ENCODE measurements around the gene MPV17L2.

MPV17L2 gene

DNA sequence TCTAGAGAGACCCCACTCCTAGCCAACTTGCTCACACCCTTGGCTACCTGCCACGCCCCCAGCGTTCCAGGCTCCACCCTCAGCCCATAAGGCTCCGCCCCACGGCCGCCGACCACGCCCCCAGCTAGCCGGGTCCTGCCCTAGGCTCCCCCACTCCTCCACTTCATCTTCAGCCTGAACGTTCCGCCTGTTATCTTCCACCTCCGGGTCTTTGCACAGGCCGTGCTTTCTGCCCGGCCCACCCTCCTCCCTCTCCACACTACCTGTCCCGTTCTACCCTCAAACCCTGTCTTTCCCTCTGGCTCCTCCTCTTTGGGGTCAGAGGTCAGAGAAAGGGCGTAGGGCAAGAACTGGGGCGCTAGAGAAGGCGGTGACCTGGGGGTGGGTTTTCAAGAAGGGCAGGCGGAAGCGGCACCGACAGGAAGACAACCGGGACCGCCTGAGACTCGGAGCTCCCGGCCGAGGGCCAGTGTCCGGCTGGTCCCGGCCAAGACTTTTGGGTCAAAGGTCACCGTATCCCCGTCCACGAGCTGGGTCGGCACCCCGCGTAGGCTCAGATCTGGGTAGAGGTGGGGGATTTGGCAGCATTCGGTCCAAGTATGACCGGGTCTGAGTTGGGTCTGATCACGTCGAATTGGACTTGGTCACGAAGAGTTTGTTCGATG lies 31.0 kb downstream of the MPV17L2 start:
- Histone ChIP-seq H3K36me3 (no peaks in the 10 kb centered on the region), H3K9me3 (no peaks in the 10 kb centered on the region), H3K4me3 (ENCODE audit: low read depth in 1 of 2, low read length in 1 of 2) (peak overlapping the region; percentile 63 to 67), H3K27me3 (peaks cover 97% of the 10 kb centered on the region), H3K27ac (no peak overlapping the region), H3K4me1 (ENCODE audit: control insufficient read depth in 1 of 2, insufficient read depth in 1 of 2, low read depth in 1 of 2, low read length in 1 of 2) (peaks cover 11 to 17% of the 10 kb centered on the region in 2 experiments)
- TF ChIP-seq, protein P1, sequence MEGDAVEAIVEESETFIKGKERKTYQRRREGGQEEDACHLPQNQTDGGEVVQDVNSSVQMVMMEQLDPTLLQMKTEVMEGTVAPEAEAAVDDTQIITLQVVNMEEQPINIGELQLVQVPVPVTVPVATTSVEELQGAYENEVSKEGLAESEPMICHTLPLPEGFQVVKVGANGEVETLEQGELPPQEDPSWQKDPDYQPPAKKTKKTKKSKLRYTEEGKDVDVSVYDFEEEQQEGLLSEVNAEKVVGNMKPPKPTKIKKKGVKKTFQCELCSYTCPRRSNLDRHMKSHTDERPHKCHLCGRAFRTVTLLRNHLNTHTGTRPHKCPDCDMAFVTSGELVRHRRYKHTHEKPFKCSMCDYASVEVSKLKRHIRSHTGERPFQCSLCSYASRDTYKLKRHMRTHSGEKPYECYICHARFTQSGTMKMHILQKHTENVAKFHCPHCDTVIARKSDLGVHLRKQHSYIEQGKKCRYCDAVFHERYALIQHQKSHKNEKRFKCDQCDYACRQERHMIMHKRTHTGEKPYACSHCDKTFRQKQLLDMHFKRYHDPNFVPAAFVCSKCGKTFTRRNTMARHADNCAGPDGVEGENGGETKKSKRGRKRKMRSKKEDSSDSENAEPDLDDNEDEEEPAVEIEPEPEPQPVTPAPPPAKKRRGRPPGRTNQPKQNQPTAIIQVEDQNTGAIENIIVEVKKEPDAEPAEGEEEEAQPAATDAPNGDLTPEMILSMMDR (IDR thresholded peaks at IDR 0.05): no peak

DNA sequence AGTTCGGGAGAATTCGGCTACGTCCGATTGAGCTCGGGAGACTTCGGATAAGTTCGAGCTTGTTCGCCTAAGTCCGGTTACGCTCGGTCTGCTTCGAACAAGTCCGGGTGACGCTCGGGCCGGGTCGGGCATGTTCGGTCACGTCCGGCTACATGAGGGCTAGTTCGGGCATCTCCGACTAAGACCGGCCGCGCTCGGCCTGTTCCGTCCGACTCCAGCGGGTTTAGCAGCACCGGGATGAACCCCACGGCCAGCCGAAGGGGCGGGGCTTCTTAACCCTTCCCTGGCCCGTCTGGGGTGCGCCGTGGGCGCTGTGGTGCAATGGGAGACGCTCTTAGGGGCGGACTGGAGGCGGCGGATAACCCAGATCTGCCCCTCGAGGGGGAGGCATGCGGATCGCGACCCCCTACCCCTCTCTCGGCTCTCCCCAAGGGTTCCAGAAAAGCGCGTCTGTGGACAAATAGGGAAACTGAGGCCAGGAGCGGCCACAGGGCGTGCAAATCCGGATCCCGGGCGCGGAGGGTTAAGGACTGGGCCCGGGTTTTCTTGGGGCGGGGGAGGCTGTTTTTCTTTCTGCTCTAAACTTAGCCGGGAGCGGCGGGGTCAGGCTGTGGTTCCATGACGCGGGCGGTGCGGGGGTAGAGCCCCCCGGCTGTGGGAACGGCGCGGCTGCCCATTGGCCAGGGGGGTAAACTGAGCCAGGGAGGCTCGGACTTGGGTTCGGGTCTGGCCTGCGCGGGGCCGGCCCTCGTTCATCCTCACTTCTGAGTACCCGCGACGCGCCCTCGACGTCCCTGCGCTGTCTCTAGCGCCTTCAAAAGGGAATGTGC lies 31.7 kb downstream of the MPV17L2 start:
- Histone ChIP-seq H3K4me1 (ENCODE audit: control insufficient read depth in 1 of 2, insufficient read depth in 1 of 2, low read depth in 1 of 2, low read length in 1 of 2) (peaks cover 11 to 17% of the 10 kb centered on the region in 2 experiments), H3K27ac (no peak overlapping the region), H3K27me3 (peaks cover 96% of the 10 kb centered on the region), H3K4me3 (ENCODE audit: low read depth in 1 of 2, low read length in 1 of 2) (peak overlapping the region; percentile 63 to 67), H3K36me3 (no peaks in the 10 kb centered on the region), H3K9me3 (no peaks in the 10 kb centered on the region)
- TF ChIP-seq, protein P1 (IDR thresholded peaks at IDR 0.05): no peak

DNA sequence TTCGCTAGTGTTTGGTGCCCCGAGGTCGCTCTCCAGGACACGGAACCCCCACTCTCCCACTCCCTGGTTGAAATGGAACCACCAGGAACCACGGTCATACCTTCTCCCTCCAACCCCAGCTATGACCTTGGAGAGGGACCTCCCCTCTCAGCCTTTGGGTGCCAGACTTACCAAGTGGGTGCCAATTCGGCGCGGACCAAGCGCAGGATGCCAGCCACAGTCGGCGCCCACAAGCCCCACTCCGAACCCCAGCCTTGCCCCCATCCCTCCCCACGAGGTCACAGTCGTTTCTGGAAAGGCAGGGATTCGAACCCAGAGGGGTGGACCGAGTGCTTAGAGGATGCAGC lies 32.3 kb downstream of the MPV17L2 start:
- Histone ChIP-seq H3K4me3 (ENCODE audit: low read depth in 1 of 2, low read length in 1 of 2) (no peak overlapping the region), H3K4me1 (ENCODE audit: control insufficient read depth in 1 of 2, insufficient read depth in 1 of 2, low read depth in 1 of 2, low read length in 1 of 2) (peaks cover 11 to 17% of the 10 kb centered on the region in 2 experiments), H3K9me3 (no peaks in the 10 kb centered on the region), H3K27ac (no peak overlapping the region), H3K27me3 (peaks cover 96% of the 10 kb centered on the region), H3K36me3 (no peaks in the 10 kb centered on the region)
- TF ChIP-seq, protein P1 (IDR thresholded peaks at IDR 0.05): no peak

DNA sequence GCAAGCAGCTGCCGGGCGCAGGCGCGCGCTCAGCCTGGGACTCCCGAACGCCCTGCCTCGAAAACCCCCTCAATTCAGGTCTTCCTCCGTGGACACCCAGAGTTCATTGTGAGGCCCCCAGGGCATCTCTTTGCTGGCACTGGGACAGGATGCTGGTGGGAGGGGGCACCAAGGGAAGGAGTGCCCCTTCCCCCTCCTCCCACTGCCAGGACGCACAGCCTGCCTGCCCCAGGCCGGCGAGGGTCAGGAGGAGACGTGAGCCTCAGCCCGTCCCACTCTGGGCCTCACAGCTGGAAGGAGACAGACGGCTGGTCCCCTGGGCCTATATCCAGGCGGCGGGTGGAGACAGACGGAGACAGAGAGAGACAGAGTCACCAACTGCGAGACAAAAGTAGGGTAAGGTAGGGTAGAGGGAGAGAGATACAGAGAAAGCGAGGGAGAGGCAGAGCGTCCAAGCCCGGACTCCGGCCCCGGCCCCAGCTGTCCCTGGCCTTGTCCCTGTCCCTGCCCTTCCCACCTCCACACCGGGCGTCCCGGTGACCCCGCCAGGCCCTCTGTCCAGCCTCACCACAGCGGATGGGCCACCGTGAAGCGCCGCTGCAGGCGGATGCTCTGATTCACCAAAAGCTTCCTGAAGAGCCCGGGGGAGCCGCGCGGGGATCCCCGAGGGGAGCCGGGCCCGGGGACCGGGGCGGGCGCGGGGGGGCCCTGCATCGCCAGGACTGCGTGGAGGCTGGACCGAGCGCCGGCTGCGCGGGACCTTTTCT lies 32.9 kb downstream of the MPV17L2 start, which contains the start of gene PDE4C:
PDE4C (minus strand) TSS at position 737 of the 767 bp plus-strand sequence; CDS start at position 714, 23 bp downstream.
- TF ChIP-seq, protein P1 (IDR thresholded peaks at IDR 0.05): no peak
- Histone ChIP-seq H3K4me3 (ENCODE audit: low read depth in 1 of 2, low read length in 1 of 2) (no peak within 1 kb of the TSS), H3K27me3 (peaks cover 96% of the 10 kb centered on the region), H3K36me3 (no peaks in the 10 kb centered on the region), H3K27ac (no peak within 1 kb of the TSS), H3K4me1 (ENCODE audit: control insufficient read depth in 1 of 2, insufficient read depth in 1 of 2, low read depth in 1 of 2, low read length in 1 of 2) (peaks cover 11 to 17% of the 10 kb centered on the region in 2 experiments), H3K9me3 (no peaks in the 10 kb centered on the region)

DNA sequence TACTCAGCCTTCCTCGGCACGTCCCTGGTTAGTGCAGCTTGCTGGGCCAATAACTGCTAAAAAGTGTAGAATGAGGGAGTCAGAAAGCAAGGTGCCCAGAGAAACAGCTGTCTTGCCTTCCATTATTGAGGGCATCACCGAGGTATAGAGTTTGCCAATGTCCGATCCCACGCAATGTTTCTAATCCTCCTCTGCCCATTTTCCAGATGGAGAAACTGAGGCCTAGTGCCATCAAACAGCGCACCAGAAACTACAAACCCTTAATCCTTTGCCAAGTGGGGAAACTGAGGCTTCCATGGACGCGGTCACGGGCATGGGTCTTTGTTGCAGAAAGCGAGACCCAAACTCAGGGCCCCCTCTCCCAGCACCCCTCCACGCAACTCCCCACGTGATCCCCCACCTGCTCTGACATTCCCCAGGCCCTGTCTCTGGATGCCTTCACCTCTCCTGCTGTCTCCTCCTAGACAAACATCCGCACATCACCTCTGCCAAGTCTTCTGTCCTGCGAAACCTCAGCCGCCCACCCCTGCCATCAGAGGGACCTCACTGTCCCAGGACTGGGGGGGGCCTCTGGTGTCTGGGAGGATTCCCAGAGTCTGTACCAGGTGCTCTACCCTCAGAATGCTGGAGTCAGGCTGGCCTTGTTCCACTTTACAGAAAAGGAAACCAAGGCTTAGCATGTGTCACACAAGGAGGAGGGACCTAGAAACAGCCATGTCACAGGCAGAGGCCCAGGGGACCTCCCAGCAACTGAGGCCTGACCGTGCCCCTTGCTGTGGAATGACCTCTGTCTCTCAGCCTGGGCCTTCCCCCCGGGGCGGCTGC lies 34.1 kb downstream of the MPV17L2 start:
- TF ChIP-seq, protein P1 (IDR thresholded peaks at IDR 0.05): no peak
- no peak overlapping the region for H3K4me3 ChIP-seq (ENCODE audit: low read depth in 1 of 2, low read length in 1 of 2)
- no peaks in the 10 kb centered on the region for H3K9me3 ChIP-seq
- H3K36me3 ChIP-seq: no peaks in the 10 kb centered on the region
- H3K27me3 ChIP-seq: peaks cover 96% of the 10 kb centered on the region
- peaks cover 11 to 17% of the 10 kb centered on the region in 2 experiments for H3K4me1 ChIP-seq (ENCODE audit: control insufficient read depth in 1 of 2, insufficient read depth in 1 of 2, low read depth in 1 of 2, low read length in 1 of 2)
- no peak overlapping the region for H3K27ac ChIP-seq

Measured in neutrophil (primary cell).